Measurements from ENCODE around the gene RPA3. TPM values are rescaled to one million over a fixed set of nuclear protein-coding genes. Genes with fewer than 3 reads are reported as not detected.

The RPA3 gene
- total and polyA plus RNA-seq, 2 of the 13 experiments (the other 11 are each of a cell fraction or from before 2014, with no cell fraction given), result 38.3 to 154 TPM

DNA sequence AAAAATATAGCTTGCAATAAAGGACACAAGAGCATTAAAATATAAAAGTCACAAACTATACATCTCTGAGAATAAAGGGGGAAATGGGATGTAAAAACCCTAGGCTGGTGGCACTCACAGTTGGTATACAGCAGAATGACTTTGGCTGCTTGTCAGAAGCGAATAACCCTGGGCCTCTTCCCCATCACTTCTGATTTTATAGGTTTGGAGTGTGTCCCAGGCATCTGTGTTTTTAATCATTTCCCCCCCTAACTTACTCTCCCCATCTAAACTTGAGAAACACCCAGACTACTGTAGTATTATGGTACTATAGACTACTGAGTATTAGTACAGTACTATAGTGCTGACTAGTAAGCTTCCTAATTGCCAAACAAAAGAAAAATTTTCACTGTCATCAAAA is 1.8 kb upstream of the RPA3 start:
- ChIA-PET CTCF (ENCODE audit: low intra/inter-chr PET ratio, low total read pairs) (no interaction called here), POLR2A (no interaction called here)
- intact Hi-C loops (cut with micrococcal nuclease; ENCODE audit: unreplicated experiment), result no loop called here
- H3K4me3 ChIP-seq (replicated peaks in 1 of 3; ENCODE audit: insufficient read depth in 1 of 3, low read depth in 2 of 3, low read length in 3 of 3), result no peak overlapping the region
- no peak for DNase-seq (ENCODE audit: low spot score)
- no peak overlapping the region for H3K4me2 ChIP-seq (ENCODE audit: low read depth, low read length)
- WGBS (ENCODE audit: low lambda C conversion rate), result 100% methylated on average over 1 of the region's 1 CpG
- H3K4me1 ChIP-seq (ENCODE audit: insufficient read depth, low read length), result no peaks in the 10 kb centered on the region
- no peak overlapping the region for H3K27ac ChIP-seq (ENCODE audit: extremely low read length, insufficient read depth, low read length)
- in situ Hi-C loops (cut with HindIII; ENCODE audit: extremely low pct_ligation_motif_present, low pct_unique_long_range_greater_than_20kb), result no loop called here
- no peaks in the 10 kb centered on the region for H3K9me3 ChIP-seq (ENCODE audit: low read length)
- FAIRE-seq, result no peak
- no peak overlapping the region for H3K9ac ChIP-seq (ENCODE audit: insufficient read depth, low read depth, low read length)
- no TSS peak for BruUV-seq (replicated peaks)
- H4K20me1 ChIP-seq (ENCODE audit: insufficient read depth, low read length), result no peaks in the 10 kb centered on the region
- no peak overlapping the region for H2AFZ ChIP-seq (ENCODE audit: low read length)
- no peaks in the 10 kb centered on the region for H3K79me2 ChIP-seq (ENCODE audit: insufficient read depth, low read length)
- H3K36me3 ChIP-seq (replicated peaks in 1 of 2; ENCODE audit: control insufficient read depth in 1 of 2, insufficient read depth in 2 of 2, low read length in 2 of 2), result no peaks in the 10 kb centered on the region
- ATAC-seq, result no peak
- no peaks in the 10 kb centered on the region for H3K27me3 ChIP-seq (ENCODE audit: control insufficient read depth in 1 of 2, insufficient read depth in 2 of 2, low read length in 2 of 2)
- TF ChIP-seq NBN (conservative IDR thresholded peaks at IDR 0.05) (no peak), ZFX (CRISPR knock-in tag; IDR thresholded peaks at IDR 0.05; ENCODE audit: low read depth) (no peak), RBM39 (IDR thresholded peaks at IDR 0.05; ENCODE audit: low read depth, low read length, poor library complexity, severe bottlenecking) (no peak), SYNCRIP (IDR thresholded peaks at IDR 0.05; ENCODE audit: insufficient read depth, low read depth, low read length) (no peak), NFYC (CRISPR knock-in tag; IDR thresholded peaks at IDR 0.05) (no peak), SOX6 (IDR thresholded peaks at IDR 0.05) (no peak), SOX6 (CRISPR knock-in tag; IDR thresholded peaks at IDR 0.05) (no peak), GABPA (IDR thresholded peaks at IDR 0.05; ENCODE audit: low read depth, low read length) (no peak), GABPA (CRISPR knock-in tag; IDR thresholded peaks at IDR 0.05; ENCODE audit: low read depth) (no peak), ZBTB38 (CRISPR knock-in tag; IDR thresholded peaks at IDR 0.05) (no peak), ZNF615 (CRISPR knock-in tag; IDR thresholded peaks at IDR 0.05; ENCODE audit: borderline replicate concordance) (no peak), SP1 (IDR thresholded peaks at IDR 0.05) (no peak), SP1 (CRISPR knock-in tag; IDR thresholded peaks at IDR 0.05) (no peak)
- TF ChIP-seq, protein P1, sequence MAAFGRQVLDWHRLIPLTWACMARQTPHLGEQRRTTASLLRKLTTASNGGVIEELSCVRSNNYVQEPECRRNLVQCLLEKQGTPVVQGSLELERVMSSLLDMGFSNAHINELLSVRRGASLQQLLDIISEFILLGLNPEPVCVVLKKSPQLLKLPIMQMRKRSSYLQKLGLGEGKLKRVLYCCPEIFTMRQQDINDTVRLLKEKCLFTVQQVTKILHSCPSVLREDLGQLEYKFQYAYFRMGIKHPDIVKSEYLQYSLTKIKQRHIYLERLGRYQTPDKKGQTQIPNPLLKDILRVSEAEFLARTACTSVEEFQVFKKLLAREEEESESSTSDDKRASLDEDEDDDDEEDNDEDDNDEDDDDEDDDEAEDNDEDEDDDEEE (CRISPR knock-in tag; IDR thresholded peaks at IDR 0.05), result no peak
- TF ChIP-seq, protein P2, sequence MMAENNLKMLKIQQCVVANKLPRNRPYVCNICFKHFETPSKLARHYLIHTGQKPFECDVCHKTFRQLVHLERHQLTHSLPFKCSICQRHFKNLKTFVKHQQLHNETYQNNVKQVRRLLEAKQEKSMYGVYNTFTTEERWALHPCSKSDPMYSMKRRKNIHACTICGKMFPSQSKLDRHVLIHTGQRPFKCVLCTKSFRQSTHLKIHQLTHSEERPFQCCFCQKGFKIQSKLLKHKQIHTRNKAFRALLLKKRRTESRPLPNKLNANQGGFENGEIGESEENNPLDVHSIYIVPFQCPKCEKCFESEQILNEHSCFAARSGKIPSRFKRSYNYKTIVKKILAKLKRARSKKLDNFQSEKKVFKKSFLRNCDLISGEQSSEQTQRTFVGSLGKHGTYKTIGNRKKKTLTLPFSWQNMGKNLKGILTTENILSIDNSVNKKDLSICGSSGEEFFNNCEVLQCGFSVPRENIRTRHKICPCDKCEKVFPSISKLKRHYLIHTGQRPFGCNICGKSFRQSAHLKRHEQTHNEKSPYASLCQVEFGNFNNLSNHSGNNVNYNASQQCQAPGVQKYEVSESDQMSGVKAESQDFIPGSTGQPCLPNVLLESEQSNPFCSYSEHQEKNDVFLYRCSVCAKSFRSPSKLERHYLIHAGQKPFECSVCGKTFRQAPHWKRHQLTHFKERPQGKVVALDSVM (CRISPR knock-in tag; IDR thresholded peaks at IDR 0.05), result no peak
- TF ChIP-seq, protein P3, sequence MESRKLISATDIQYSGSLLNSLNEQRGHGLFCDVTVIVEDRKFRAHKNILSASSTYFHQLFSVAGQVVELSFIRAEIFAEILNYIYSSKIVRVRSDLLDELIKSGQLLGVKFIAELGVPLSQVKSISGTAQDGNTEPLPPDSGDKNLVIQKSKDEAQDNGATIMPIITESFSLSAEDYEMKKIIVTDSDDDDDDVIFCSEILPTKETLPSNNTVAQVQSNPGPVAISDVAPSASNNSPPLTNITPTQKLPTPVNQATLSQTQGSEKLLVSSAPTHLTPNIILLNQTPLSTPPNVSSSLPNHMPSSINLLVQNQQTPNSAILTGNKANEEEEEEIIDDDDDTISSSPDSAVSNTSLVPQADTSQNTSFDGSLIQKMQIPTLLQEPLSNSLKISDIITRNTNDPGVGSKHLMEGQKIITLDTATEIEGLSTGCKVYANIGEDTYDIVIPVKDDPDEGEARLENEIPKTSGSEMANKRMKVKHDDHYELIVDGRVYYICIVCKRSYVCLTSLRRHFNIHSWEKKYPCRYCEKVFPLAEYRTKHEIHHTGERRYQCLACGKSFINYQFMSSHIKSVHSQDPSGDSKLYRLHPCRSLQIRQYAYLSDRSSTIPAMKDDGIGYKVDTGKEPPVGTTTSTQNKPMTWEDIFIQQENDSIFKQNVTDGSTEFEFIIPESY (CRISPR knock-in tag; IDR thresholded peaks at IDR 0.05), result no peak
- TF ChIP-seq, protein P4, sequence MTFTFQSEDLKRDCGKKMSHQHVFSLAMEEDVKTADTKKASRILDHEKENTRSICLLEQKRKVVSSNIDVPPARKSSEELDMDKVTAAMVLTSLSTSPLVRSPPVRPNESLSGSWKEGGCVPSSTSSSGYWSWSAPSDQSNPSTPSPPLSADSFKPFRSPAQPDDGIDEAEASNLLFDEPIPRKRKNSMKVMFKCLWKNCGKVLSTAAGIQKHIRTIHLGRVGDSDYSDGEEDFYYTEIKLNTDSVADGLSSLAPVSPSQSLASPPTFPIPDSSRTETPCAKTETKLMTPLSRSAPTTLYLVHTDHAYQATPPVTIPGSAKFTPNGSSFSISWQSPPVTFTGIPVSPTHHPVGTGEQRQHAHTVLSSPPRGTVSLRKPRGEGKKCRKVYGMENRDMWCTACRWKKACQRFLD (CRISPR knock-in tag; IDR thresholded peaks at IDR 0.05; ENCODE audit: borderline replicate concordance), result no peak
- TF ChIP-seq, protein P5, sequence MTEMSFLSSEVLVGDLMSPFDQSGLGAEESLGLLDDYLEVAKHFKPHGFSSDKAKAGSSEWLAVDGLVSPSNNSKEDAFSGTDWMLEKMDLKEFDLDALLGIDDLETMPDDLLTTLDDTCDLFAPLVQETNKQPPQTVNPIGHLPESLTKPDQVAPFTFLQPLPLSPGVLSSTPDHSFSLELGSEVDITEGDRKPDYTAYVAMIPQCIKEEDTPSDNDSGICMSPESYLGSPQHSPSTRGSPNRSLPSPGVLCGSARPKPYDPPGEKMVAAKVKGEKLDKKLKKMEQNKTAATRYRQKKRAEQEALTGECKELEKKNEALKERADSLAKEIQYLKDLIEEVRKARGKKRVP (CRISPR knock-in tag; IDR thresholded peaks at IDR 0.05), result no peak

Data from HepG2 (cell line).